ENCODE results near the gene ZNF358. TPM values are rescaled to one million over a fixed set of nuclear protein-coding genes. Genes with fewer than 3 reads are reported as not detected.

The ZNF358 gene
- total and polyA plus RNA-seq, 2 donors: 7.1 to 23.5 TPM

Other genes with a start within 250 kb of the ZNF358 start
- gene INSR, start 221.7 kb upstream of the ZNF358 start, total RNA-seq: 6.0 TPM
- 5.5 TPM for gene INSR, start 221.7 kb upstream of the ZNF358 start, polyA plus RNA-seq
- gene ARHGEF18, start 167.2 kb upstream of the ZNF358 start, total RNA-seq: 35.0 TPM
- gene ARHGEF18, start 167.2 kb upstream of the ZNF358 start, polyA plus RNA-seq: 35.8 TPM
- gene PEX11G, start 27.1 kb upstream of the ZNF358 start, total RNA-seq: 3.3 TPM
- 4.8 TPM for gene PEX11G, start 27.1 kb upstream of the ZNF358 start, polyA plus RNA-seq
- 2.8 TPM for gene MCOLN1, start 6.5 kb downstream of the ZNF358 start, total RNA-seq
- 41.0 TPM for gene MCOLN1, start 6.5 kb downstream of the ZNF358 start, polyA plus RNA-seq
- 17.3 TPM for gene PNPLA6, start 19.6 kb downstream of the ZNF358 start, total RNA-seq
- gene PNPLA6, start 19.6 kb downstream of the ZNF358 start, polyA plus RNA-seq: 75.3 TPM
- gene CAMSAP3, start 79.8 kb downstream of the ZNF358 start, total RNA-seq: 1.3 TPM
- gene CAMSAP3, start 79.8 kb downstream of the ZNF358 start, polyA plus RNA-seq: 2.5 TPM
- 29.2 TPM for gene XAB2, start 113.4 kb downstream of the ZNF358 start, total RNA-seq
- gene XAB2, start 113.4 kb downstream of the ZNF358 start, polyA plus RNA-seq: 60.6 TPM
- gene PET100, start 113.7 kb downstream of the ZNF358 start, total RNA-seq: 143 TPM
- gene PET100, start 113.7 kb downstream of the ZNF358 start, polyA plus RNA-seq: 216 TPM
- 1.9 TPM for gene PCP2, start 117.6 kb downstream of the ZNF358 start, total RNA-seq
- gene PCP2, start 117.6 kb downstream of the ZNF358 start, polyA plus RNA-seq: 9.4 TPM
- gene STXBP2, start 121.0 kb downstream of the ZNF358 start, total RNA-seq: 45.3 TPM
- gene STXBP2, start 121.0 kb downstream of the ZNF358 start, polyA plus RNA-seq: 140 TPM
- gene RETN, start 152.9 kb downstream of the ZNF358 start, total RNA-seq: 9.5 TPM
- gene RETN, start 152.9 kb downstream of the ZNF358 start, polyA plus RNA-seq: 33.1 TPM
- gene MCEMP1, start 161.0 kb downstream of the ZNF358 start, total RNA-seq: 0.28 TPM
- gene MCEMP1, start 161.0 kb downstream of the ZNF358 start, polyA plus RNA-seq: 1.6 TPM
- 108 TPM for gene TRAPPC5, start 164.7 kb downstream of the ZNF358 start, total RNA-seq
- 59.5 TPM for gene TRAPPC5, start 164.7 kb downstream of the ZNF358 start, polyA plus RNA-seq
- 3.1 TPM for gene FCER2, start 186.0 kb downstream of the ZNF358 start, total RNA-seq
- 14.4 TPM for gene FCER2, start 186.0 kb downstream of the ZNF358 start, polyA plus RNA-seq
- gene CLEC4G, start 216.0 kb downstream of the ZNF358 start, total RNA-seq: 0.52 TPM
- gene CLEC4G, start 216.0 kb downstream of the ZNF358 start, polyA plus RNA-seq: 3.2 TPM
- 3.4 TPM for gene CD209, start 231.4 kb downstream of the ZNF358 start, total RNA-seq
- gene CD209, start 231.4 kb downstream of the ZNF358 start, polyA plus RNA-seq: 8.5 TPM
- 0.19 TPM for gene CLEC4M, start 247.1 kb downstream of the ZNF358 start, total RNA-seq
- 0.50 TPM for gene CLEC4M, start 247.1 kb downstream of the ZNF358 start, polyA plus RNA-seq